Stimulated activated CD8-positive, alpha-beta memory T cell treated with anti-CD3 and anti-CD28 coated beads, Interleukin-15, amount 100 ng/mL, for 24 hours (primary cell): ENCODE data around the gene XIST.
"Not testable (repeated sequence)": the region's sequence is repeated elsewhere in the genome, so short reads cannot be mapped to it uniquely, and the experiment has no call there.

Experiments used
- DNase-seq: peaks from one replicate; pipeline ENCODE4 v3.0.0-alpha.2; 2020; ENCODE audit warnings: low read depth

XIST gene

DNA sequence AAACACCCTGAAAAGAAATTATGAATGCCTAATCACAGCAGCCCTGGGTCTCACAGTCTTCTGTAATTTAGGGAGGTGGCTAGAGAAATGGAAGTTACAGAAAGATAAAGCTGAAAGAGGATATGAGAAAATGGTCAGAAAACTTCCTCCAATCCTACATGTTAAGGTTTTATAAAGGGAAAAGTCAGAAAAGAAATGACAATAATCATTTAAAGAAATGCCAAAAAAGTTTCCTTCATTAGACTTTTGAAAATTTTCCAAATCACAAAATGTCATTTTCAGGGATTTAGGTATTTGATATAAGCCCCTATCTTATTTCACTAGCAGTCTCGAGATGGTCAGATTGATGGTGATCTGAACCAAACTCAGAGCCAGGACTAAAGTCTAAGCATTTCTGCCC lies 13.4 kb downstream of the XIST start:
- DNase-seq = no peak

DNA sequence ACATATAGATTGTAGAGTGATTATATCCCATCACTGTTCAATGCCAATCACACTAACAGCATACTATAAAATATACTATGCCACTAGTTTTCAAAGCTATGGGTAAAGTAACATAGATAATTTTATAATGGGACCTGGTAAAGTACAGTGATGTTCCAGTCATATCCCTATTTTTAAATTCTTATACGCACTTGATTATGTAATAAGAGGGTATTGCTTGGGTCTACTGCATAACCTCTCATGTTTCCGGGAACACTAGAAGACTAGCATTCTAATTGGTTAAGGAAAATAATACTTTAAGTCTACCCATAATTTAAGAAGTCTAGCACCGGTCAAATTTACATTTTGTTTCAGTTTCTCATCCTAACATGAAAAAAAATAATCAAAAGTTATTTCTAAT lies 14.4 kb downstream of the XIST start:
- DNase-seq = no peak

DNA sequence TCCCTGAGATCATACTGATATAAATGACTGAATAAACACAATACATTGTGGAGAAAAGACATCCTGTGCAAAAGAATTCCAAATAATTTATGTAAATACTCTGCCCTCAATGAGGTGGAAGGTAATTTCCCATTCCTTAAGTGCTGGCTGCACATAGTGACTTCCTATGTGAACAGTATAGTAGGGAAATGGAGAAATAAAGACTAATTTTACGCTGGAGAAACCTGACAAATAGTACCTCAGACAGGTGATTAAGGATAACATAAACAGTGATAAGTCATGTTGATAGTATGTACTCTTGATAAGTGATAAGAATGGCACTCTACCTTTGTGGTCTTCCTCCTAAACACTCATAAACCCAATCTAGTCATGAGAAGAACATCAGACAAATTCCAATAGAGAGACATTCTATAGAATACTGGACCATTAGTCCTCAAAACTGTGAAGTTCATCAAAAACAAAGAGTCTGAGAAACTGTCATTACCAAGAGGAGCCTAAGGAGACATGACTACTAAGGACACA lies 15.5 kb downstream of the XIST start:
- DNase-seq = no peak

DNA sequence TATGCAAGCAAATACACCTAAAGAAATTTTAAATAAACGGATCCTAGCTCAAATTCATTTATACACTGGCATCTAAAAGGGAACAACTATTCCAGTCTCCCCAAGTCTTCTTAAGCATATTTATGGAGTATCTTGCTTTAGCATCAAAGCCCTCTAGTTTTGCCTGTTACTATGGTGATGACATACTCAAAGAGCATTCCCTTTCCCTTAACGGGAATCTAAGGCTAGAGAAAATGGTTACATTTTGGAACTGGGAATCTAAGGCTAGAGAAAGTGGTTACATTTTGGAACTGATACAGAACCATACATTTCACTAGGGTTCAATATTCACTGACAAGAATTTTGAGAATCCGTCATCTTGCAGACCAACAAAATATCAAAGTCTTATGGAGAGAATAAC lies 18.3 kb downstream of the XIST start:
- no peak for DNase-seq

DNA sequence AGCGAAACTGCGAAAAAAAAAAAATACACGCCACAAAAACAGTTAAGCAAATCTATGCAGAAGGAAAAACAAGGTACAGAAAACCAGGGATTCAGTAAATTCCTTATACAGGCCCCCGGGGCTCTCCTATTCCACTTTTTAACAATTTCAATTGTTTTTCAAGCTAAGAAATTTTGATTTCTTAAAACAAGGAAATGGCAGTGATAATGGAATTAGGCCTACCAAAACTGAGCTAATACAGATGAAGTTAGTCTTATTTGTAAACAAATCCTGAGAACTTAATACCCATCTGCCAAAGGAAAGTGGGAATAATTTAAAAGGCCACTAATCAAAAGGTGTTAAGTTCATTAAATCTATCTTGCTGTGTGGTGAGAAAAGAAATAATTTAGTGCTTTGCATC lies 20.2 kb downstream of the XIST start:
- DNase-seq = no peak

DNA sequence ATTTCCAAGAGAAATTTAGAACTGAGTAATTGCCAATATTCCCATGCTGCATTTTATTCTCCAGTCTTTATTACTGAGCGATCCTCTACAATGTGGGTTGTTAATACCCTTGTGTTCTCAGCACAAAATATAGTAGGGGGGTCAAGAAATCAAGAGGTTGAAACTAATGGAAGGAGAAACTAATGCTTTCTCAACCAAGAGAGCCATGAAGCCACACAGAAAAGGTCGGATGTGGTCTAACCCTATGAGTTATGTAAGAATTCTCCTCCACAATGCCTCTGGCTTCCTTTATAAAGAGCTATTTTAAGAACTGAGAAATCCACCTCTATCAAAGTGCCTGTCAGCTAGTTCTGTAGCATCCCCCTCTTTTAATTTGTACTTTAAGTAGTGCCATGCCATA lies 21.0 kb downstream of the XIST start:
- no peak for DNase-seq

DNA sequence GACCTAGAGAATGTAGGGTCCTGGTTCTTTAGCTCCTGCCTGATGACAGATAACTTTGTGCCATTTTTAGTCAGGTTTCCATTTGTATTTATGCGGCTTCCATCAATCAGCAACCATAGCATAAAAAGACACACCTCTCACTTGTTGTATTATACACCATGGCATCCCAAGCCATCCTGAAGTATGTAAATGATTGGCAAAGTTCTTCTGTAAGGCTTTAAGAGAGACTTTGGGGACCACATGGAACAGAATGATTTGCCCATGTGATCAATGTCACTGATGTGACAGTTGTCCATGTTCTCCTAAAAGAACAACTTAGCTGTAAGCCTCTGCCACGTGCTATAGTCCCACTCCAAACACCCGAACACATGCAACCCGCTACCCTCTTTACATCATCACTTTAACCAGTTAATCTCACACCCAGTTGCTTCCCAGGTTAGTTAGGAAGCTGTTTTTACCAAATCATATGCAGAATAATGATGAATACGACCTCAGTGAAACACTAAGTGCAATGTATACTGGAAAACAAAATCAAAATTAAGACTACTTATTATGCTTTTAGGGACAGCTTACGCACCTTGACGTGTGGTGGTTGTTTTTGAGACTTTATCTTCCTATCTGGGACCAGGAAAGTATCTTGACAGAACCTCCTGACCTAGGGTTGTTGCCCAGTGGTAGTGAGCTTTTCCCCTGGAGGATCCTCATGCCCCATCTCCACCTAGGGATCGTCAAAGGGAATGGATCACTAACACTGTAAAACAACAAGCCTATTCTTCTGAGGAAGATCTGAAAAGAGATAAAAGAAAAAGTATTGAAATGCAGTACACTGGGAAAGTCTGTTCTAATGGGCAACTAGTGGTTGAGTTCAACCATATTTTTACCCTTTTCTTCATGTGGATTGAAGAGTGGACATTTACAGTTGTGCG lies 21.8 kb downstream of the XIST start:
- no peak for DNase-seq

DNA sequence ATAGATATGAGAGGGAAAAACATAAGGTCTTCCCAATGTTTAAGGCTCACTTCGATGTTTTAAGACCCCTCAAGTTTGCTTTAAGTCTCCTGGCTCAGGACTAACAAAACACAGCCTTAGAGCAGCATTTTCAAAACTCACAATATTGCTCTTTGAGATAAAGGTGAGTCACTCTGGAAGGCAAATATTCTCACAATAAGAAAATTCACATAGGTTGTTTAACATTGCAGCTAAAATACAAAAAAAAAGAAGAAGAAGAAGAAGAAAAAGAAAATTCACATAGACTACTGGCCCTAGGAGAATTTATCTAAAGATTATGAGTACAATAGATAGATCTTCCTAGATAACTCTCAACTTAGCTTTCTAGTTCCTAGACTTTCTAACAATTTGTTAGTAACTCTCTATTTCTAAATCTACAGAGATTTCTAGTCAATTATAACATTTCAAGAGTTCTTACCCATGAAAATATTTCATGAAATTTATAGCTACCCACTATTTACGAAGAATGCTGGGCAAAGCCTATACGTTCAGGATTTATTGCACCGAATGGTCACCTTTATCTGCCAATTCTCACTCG lies 22.5 kb downstream of the XIST start:
- no peak for DNase-seq

DNA sequence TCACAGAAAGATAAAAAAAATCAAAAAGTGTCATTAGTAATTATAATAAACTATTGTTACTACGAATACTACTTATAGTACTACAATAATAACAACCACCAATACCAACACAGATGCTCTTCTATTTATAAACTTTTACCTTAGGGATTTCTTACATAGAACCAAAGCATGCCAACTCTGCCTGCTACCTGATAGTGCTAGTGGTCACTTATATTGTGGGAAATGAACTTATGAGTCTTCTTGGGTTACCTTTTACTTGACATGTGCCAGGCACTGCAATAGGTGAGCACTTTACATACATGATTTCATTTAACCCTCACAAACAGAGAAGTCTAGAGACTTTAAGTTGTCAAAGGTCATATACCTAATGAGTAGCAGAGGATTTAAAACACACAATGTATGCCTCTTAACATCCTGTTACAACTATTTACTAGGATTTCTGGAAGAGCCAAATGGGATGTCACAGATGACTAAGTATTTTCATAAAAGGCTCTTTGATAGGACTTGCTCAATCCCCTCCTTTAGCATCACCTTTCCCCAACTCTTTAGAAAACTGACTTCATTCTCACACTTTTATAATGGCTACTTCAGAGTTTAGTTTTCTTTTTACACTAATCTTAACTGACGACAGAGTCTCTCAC lies 24.3 kb downstream of the XIST start:
- no peak for DNase-seq

DNA sequence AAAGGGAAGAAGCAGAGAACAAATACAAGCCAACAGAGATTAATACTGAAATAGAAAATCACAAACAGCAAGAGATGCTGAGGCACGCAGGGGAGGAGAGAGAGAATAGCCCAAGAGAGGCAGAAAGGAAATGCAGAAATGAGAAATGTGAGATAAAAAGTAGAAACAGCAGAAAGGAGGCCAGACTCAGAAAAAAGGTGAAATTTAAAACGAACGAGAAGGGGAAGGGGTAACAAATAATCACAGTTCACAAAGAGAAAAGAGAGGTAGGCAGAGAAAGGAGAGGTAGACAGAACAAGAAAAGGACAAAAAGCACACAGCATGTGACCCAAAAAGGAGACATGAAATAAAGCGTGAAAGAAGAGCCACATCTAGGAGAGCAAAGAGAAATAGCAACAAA lies 25.1 kb downstream of the XIST start:
- no peak for DNase-seq

DNA sequence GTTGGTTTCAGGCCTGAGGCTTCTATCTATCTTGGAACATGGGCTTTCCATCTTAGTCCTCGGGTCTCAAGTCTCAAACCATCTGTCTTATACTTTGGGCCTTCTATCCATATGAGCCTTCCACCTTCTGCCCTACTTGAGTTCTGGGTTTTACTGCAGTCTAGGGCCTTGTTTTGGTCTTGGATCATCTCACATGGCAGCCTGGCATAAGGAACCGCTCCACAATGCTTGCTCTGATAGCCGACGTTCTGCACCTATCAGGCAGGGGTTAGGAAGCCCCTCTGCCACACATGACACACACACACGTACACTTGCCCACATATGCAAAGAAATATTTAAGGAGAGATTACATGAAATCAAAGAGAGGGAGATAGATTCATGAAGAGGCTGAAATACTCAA lies 25.5 kb downstream of the XIST start:
- no peak for DNase-seq

DNA sequence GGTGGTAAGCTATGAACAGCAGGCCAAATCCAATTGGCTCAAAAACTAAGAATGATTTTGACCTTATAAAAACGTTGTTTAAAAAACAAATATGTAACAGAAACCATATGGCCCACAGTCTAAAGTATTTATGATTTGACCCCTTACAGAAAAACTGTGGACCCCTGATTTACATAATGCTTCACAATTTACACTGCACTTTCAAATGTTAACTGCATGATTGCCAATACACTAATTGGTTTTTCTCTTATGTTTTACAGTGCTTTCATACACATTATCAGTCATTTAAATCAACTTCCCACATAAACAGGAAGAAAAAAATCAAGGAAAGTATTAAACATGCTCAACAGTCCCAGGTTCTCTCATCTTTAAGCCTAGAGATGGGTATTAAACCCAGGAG lies 26.9 kb downstream of the XIST start:
- no peak for DNase-seq

DNA sequence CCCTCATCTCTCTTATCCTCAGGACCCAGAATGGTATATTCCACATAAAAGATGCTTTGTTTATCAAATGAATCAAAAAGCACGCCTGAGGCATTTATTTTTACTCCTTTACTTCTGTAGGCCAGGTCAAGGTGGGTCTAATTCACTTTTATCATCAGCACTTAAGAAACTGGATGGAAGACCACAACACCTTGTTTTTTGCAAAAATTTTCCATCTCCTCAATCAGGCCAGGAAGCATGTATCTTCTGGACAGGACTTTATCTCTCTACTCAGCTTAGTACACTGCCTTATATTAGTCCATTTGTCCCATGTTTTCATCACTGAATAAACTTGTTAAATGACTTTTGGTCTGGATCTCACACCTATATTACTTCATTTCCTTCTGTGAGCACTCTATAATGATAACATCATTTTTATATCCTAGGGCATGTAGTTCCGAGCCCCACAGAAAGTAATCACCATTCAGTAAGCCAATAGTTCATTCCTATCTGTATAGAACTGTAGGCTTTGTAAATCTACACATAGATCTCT lies 29.0 kb downstream of the XIST start:
- no peak for DNase-seq

DNA sequence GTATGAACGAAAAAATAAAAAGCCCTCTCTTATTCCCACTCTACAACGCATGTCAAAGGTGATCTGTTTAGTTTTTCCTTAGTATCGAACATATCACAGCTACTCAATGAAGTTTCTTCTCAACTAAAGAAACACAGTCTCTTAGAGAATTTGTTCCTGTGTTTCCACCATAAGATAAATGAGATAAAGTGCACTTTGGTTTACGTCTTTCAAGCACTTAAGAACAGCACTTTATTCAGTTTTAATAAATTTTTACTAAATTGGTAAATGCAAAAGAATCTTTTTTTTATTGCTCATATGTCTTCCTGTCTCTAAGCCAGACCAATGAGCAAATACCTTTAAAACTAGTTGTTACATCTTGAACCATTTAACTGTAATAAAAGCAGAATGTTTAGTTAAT lies 29.7 kb downstream of the XIST start:
- no peak for DNase-seq

DNA sequence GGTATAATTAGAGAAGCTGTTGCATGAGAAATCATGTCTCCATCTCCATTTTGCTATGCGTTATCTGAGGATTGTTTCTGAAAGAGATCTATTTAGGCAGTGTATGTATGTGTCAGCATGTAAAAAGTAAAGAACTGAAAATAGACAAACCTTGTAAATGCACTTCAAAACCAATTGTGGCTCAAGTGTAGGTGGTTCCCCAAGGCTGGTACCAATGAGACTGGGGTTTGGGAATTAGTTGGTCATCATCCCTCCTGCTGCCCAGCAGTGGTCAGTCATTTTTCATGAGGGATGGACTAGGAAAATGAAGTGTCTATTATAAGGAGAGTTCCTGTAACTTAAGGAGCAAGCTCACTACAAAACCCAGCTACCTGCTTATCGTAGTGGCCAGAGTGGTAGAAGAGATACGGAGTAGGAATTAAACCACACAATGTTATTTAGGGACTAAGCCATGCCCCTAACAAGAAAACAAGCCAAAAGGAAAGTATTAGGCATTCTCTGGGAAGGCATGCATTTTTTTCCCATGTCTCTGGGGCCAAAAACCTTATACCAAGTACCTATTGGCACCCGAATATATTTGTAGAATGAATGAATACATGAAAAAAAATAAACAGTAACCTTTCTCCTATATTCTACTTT lies 30.5 kb downstream of the XIST start:
- no peak for DNase-seq

DNA sequence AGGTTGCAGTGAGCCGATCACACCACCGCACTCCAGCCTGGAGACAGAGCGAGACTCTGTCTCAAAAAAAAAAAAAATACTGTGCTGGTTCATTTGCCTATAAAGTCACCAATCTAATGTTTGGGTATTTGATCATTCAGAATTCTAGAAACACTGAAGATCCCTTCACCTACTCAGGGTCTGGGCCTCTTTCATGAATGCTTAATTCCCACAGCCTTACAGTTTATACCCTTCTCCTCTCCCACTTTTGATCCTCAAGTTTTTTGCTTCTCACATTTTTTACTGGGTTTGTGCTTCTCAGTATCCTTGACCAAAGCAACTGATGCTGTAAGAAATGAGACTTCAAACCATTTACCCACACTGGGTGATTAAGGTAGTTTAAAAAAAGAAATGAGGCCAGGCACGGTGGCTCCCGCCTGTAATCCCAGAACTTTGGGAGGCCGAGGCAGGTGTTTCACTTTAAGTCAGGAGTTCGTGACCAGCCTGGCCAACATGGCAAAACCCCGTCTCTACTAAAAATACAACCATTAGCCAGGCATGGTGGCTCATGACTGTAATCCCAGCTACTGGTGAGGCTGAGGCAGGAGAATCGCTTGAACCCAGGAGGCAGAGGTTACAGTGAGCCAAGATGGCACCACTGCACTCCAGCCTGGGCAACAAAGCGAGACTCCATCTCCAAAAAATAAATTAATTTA lies 32.5 kb downstream of the XIST start:
- not testable (repeated sequence) for DNase-seq

DNA sequence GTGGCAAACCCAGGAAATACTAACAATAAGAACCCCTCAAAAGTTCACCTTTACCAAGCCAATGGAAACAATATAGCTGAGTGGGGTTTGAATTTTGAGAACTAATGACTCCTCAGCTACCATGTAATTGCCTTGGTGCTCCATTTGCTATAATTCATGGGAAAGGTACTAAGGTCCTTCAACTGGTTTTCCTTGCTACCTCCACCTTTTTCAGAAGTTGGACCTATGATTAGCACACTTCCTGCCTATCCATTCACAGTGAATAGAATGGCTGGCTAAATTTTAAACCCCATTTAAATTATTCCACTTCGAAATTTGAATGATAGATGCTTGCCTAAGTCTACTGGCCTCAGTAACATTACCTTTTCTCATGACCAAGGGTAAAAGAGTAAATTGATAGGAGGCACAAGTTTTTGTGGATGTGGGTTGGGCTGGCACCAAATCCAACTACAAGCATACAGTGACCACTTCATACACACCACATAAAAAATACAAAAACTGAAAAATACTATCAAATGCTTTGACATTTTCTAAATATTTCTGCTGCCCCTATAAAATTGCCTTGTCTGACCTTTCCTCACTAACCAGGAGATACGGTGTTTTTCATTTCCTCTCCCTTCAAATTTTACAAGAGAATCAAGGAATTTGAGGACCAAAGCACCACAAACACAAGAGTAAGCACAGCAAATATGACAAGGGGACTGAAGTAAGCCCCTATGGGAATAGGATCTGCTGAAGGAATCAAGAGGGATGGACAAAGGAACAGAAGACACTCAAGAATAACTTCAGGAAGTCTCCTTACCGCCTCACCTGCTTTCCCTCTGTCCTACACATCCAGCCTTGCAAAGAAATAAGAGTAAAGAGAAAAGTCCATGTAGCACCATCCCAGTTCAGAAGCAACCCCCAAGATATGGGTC lies 34.1 kb downstream of the XIST start:
- no peak for DNase-seq

DNA sequence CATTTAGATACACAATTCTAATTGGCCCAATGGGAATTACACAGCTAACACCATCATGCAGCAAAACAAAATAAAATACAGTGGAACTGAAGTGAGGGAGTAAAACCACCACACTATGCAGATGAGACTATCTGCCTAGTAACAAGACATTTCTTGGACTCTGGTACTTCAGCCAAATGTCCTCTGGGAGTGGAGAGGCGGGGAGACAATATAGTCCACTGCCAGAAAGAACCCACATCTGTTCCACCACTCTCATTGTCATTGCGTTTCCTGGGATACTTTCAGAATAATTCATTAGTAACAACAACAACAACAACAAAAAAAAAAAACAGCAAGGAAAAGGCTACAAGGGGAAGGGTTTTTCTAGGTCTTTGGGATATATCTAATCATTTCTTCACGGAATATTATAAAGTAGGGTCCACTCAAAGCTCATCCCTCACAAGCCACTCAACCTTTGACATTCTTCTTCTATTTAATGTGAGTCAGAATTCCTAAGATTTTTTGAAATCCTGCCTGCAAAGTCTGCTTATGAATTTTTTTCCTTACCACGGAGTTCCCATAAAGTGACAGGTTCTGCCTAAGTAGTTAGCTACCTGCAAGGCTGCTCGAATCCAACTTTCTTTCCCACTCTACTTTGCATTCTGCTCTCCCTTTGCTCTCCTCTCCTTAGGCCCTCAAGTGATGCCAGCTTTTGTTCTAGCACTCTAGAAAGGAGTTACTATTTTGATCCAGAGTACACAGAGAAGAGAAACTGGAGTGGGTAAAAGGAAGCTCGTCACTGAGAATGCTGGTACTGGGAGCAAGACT lies 34.9 kb downstream of the XIST start:
- no peak for DNase-seq

DNA sequence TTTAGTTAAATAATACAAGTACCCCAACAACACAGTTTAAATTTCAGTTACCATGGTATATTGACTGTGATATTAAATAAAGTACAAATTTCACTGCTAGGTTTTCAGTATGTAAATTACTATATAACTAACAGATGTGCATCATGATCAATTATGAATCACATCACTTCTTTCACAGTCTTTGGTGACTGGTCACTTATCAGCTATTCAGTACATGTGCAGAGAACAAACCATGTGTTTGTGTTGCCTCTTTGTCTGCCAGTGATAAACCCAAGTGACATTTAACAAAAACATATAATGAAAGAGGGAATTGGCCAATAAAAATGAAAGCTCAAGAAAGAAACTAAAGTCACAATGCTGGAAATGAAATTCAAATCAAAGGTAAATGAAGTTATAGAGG lies 40.3 kb downstream of the XIST start:
- DNase-seq = no peak

DNA sequence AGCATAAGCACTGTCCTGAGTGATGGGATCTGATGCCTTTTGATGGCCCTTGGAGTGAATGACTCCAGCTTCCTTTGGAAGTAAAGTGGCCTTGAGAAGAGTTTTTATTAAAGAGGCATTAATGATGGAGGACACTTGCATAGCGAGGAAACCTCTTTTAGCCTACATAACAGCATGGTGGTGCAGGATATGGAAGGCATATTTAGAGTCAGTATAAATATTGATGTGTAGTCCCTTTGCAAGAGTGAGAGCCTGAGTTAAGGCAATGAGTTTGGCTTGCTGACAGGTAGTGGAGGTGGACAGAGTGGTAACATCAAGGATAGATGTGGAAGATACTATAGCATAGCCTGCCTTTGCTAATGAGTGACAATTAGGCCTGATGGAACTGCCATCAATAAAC lies 48.4 kb downstream of the XIST start:
- DNase-seq = not testable (repeated sequence)
